ENCODE results near the gene ACSM4. TPM values are rescaled to one million over a fixed set of nuclear protein-coding genes. Genes with fewer than 3 reads are reported as not detected.

ACSM4 gene
- total RNA-seq, 1 experiment from 2014 or later, result not detected

GRCh38 chr12:7293670-7294069, 10.2 kb upstream of the ACSM4 start:
- no peak for TF ChIP-seq ZNF416 (CRISPR knock-in tag; IDR thresholded peaks at IDR 0.05)
- no peak for TF ChIP-seq SMAD3 (CRISPR knock-in tag; IDR thresholded peaks at IDR 0.05; ENCODE audit: borderline replicate concordance)
- no peak for TF ChIP-seq ZNF138 (CRISPR knock-in tag; conservative IDR thresholded peaks at IDR 0.05)
- TF ChIP-seq, protein P1, sequence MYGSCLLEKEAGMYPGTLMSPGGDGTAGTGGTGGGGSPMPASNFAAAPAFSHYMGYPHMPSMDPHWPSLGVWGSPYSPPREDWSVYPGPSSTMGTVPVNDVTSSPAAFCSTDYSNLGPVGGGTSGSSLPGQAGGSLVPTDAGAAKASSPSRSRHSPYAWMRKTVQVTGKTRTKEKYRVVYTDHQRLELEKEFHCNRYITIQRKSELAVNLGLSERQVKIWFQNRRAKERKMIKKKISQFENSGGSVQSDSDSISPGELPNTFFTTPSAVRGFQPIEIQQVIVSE (CRISPR knock-in tag; IDR thresholded peaks at IDR 0.05; ENCODE audit: borderline replicate concordance), result no peak
- peaks cover 30% of the 10 kb centered on the region for H3K4me1 Mint-ChIP-seq
- ATAC-seq (no peak), DNase-seq (ENCODE audit: low spot score) (no peak)
- peaks cover 30% of the 10 kb centered on the region for H3K36me3 Mint-ChIP-seq
- H3K27me3 Mint-ChIP-seq (ENCODE audit: low read depth), result no peaks in the 10 kb centered on the region
- ChIA-PET CTCF (interaction anchor here (1.0 to 1.4 kb wide), 2 partner anchors 11 to 131 kb away, joined by 3 read pairs; no protein-coding TSS in a partner anchor), POLR2A (no interaction called here)
- H3K27ac Mint-ChIP-seq, result no peak overlapping the region
- peaks cover 39% of the 10 kb centered on the region for H3K9me3 Mint-ChIP-seq
- H3K4me3 Mint-ChIP-seq, result no peak overlapping the region

GRCh38 chr12:7295529-7295928, 8.3 kb upstream of the ACSM4 start:
- POLR2A ChIA-PET, result no interaction called here
- H3K4me3 Mint-ChIP-seq, result no peak overlapping the region
- DNase-seq (ENCODE audit: low spot score) (no peak), ATAC-seq (no peak)
- no peak overlapping the region for H3K27ac Mint-ChIP-seq
- TF ChIP-seq, protein P2, sequence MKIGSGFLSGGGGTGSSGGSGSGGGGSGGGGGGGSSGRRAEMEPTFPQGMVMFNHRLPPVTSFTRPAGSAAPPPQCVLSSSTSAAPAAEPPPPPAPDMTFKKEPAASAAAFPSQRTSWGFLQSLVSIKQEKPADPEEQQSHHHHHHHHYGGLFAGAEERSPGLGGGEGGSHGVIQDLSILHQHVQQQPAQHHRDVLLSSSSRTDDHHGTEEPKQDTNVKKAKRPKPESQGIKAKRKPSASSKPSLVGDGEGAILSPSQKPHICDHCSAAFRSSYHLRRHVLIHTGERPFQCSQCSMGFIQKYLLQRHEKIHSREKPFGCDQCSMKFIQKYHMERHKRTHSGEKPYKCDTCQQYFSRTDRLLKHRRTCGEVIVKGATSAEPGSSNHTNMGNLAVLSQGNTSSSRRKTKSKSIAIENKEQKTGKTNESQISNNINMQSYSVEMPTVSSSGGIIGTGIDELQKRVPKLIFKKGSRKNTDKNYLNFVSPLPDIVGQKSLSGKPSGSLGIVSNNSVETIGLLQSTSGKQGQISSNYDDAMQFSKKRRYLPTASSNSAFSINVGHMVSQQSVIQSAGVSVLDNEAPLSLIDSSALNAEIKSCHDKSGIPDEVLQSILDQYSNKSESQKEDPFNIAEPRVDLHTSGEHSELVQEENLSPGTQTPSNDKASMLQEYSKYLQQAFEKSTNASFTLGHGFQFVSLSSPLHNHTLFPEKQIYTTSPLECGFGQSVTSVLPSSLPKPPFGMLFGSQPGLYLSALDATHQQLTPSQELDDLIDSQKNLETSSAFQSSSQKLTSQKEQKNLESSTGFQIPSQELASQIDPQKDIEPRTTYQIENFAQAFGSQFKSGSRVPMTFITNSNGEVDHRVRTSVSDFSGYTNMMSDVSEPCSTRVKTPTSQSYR (CRISPR knock-in tag; IDR thresholded peaks at IDR 0.05), result no peak
- TF ChIP-seq ZBTB21 (CRISPR knock-in tag; IDR thresholded peaks at IDR 0.05; ENCODE audit: borderline replicate concordance) (no peak), IRF2 (CRISPR knock-in tag; IDR thresholded peaks at IDR 0.05; ENCODE audit: borderline replicate concordance, low read depth) (no peak), NR3C1 (CRISPR knock-in tag; conservative IDR thresholded peaks at IDR 0.05; ENCODE audit: low read depth) (no peak), CBFB (CRISPR knock-in tag; IDR thresholded peaks at IDR 0.05; ENCODE audit: low read depth) (no peak), KAT7 (CRISPR knock-in tag; IDR thresholded peaks at IDR 0.05; ENCODE audit: borderline replicate concordance) (no peak), ARID4B (CRISPR knock-in tag; IDR thresholded peaks at IDR 0.05; ENCODE audit: borderline replicate concordance) (no peak), AFF4 (CRISPR knock-in tag; IDR thresholded peaks at IDR 0.05; ENCODE audit: borderline replicate concordance) (no peak), ZNF423 (CRISPR knock-in tag; IDR thresholded peaks at IDR 0.05) (no peak), SMAD3 (CRISPR knock-in tag; IDR thresholded peaks at IDR 0.05; ENCODE audit: borderline replicate concordance) (no peak), STAT6 (CRISPR knock-in tag; conservative IDR thresholded peaks at IDR 0.05; ENCODE audit: low read depth) (no peak), GRHL2 (CRISPR knock-in tag; IDR thresholded peaks at IDR 0.05; ENCODE audit: insufficient replicate concordance, severe bottlenecking) (no peak)
- TF ChIP-seq, protein P3, sequence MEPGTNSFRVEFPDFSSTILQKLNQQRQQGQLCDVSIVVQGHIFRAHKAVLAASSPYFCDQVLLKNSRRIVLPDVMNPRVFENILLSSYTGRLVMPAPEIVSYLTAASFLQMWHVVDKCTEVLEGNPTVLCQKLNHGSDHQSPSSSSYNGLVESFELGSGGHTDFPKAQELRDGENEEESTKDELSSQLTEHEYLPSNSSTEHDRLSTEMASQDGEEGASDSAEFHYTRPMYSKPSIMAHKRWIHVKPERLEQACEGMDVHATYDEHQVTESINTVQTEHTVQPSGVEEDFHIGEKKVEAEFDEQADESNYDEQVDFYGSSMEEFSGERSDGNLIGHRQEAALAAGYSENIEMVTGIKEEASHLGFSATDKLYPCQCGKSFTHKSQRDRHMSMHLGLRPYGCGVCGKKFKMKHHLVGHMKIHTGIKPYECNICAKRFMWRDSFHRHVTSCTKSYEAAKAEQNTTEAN (CRISPR knock-in tag; IDR thresholded peaks at IDR 0.05), result no peak
- peaks cover 33% of the 10 kb centered on the region for H3K9me3 Mint-ChIP-seq
- H3K36me3 Mint-ChIP-seq, result peaks cover 21% of the 10 kb centered on the region
- H3K4me1 Mint-ChIP-seq, result peaks cover 30% of the 10 kb centered on the region
- no peaks in the 10 kb centered on the region for H3K27me3 Mint-ChIP-seq (ENCODE audit: low read depth)
- CTCF ChIA-PET, result no interaction called here

Measured in WTC11 (cell line).